GM18861 (cell line): ENCODE measurements around the gene ID4.

Experiments
- ATAC-seq: cut with Tn5 transposase; IDR thresholded peaks from one replicate; pipeline ENCODE4 v1.9.1; 2021; ENCODE audit not compliant: unreplicated experiment

Gene ID4

GRCh38 chr6:19857139-19857538 lies 20.0 kb downstream of the ID4 start:
- ATAC-seq: no peak

GRCh38 chr6:19857703-19858102 lies 20.5 kb downstream of the ID4 start:
- ATAC-seq: no peak

- no peak for ATAC-seq
These were observed 23.2 kb downstream of the ID4 start for GRCh38 chr6:19860235-19860877.

- ATAC-seq: no peak
These were observed 27.1 kb downstream of the ID4 start for GRCh38 chr6:19864285-19864684.

GRCh38 chr6:19865178-19865577 lies 28.0 kb downstream of the ID4 start:
- ATAC-seq: no peak

GRCh38 chr6:19866173-19866984 lies 29.2 kb downstream of the ID4 start:
- no peak for ATAC-seq

- no peak for ATAC-seq
These were observed 29.9 kb downstream of the ID4 start for GRCh38 chr6:19866985-19867627.

- no peak for ATAC-seq
These were observed 32.3 kb downstream of the ID4 start for GRCh38 chr6:19869464-19869863.

GRCh38 chr6:19870322-19870721 lies 33.2 kb downstream of the ID4 start:
- ATAC-seq: no peak

GRCh38 chr6:19873031-19873430 lies 35.9 kb downstream of the ID4 start:
- ATAC-seq: no peak

- no peak for ATAC-seq
These were observed 39.5 kb downstream of the ID4 start for GRCh38 chr6:19876672-19877071.

- no peak for ATAC-seq
These were observed 42.5 kb downstream of the ID4 start for GRCh38 chr6:19879663-19880062.

- no peak for ATAC-seq
These were observed 42.9 kb downstream of the ID4 start for GRCh38 chr6:19880066-19880465.

- ATAC-seq: no peak
These were observed 54.3 kb downstream of the ID4 start for GRCh38 chr6:19891451-19891850.
